Mesendoderm (in vitro differentiated cells): Measurements from ENCODE around the gene SEMA3B.

Experiments used
- DNase-seq: peaks from one replicate; pipeline ENCODE4 v3.0.0; 2013
- H2AK5ac ChIP-seq: 2 replicates; pipeline ENCODE4 v1.6.1; 2013; ENCODE audit warnings: low read length, inconsistent platforms
- H2BK120ac ChIP-seq: 2 replicates; pipeline ENCODE4 v1.6.1; 2013; ENCODE audit warnings: low read depth, mild to moderate bottlenecking, low read length, moderate library complexity, mixed read lengths
- H2BK15ac ChIP-seq: replicated peaks from 2 replicates; pipeline ENCODE4 v1.6.1; 2013; ENCODE audit warnings: low read depth, mild to moderate bottlenecking, moderate library complexity
- H2BK5ac ChIP-seq: 2 replicates; pipeline ENCODE4 v1.6.1; 2013; ENCODE audit warnings: low read length, inconsistent platforms
- H3K18ac ChIP-seq: 2 replicates; pipeline ENCODE4 v1.6.1; 2013; ENCODE audit warnings: mild to moderate bottlenecking, low read length, mixed read lengths
- H3K23ac ChIP-seq: one replicate; pipeline ENCODE4 v1.6.1; 2013; ENCODE audit warnings: low read length
- H3K27ac ChIP-seq: 2 replicates; pipeline ENCODE4 v1.5.1; 2013; ENCODE audit warnings: low read depth, mild to moderate bottlenecking, inconsistent platforms, low read length, moderate library complexity
- H3K27me3 ChIP-seq: 2 replicates; pipeline ENCODE4 v1.6.1; 2013; ENCODE audit warnings: low read length, control low read depth, mild to moderate bottlenecking, inconsistent platforms; ENCODE audit not compliant: insufficient read depth, poor library complexity
- H3K36me3 ChIP-seq: 2 replicates; pipeline ENCODE4 v1.6.1; 2013; ENCODE audit warnings: low read length, inconsistent platforms; ENCODE audit not compliant: control insufficient read depth, insufficient read depth
- H3K4ac ChIP-seq: one replicate; pipeline ENCODE4 v1.6.1; 2013; ENCODE audit warnings: low read depth, mild to moderate bottlenecking, low read length, moderate library complexity
- H3K4me1 ChIP-seq: 2 replicates; pipeline ENCODE4 v1.6.1; 2013; ENCODE audit warnings: low read depth, low read length, inconsistent platforms; ENCODE audit not compliant: control insufficient read depth
- H3K4me2 ChIP-seq: 2 replicates; pipeline ENCODE4 v1.6.1; 2013; ENCODE audit warnings: low read length
- H3K4me3 ChIP-seq: 2 replicates; pipeline ENCODE4 v1.5.1; 2013; ENCODE audit warnings: mild to moderate bottlenecking, low read length
- H3K56ac ChIP-seq: one replicate; pipeline ENCODE4 v1.6.1; 2013; ENCODE audit warnings: low read length
- H3K79me1 ChIP-seq: 2 replicates; pipeline ENCODE4 v1.6.1; 2013; ENCODE audit warnings: low read length, inconsistent platforms
- H3K79me2 ChIP-seq: 2 replicates; pipeline ENCODE4 v1.6.1; 2013; ENCODE audit warnings: mild to moderate bottlenecking, low read length; ENCODE audit not compliant: control insufficient read depth, insufficient read depth
- H3K9ac ChIP-seq: 2 replicates; pipeline ENCODE4 v1.6.1; 2013; ENCODE audit warnings: low read length, inconsistent platforms
- H4K5ac ChIP-seq: one replicate; pipeline ENCODE4 v1.6.1; 2013; ENCODE audit warnings: low read length
- H4K8ac ChIP-seq: one replicate; pipeline ENCODE4 v1.6.1; 2013; ENCODE audit warnings: low read depth, mild to moderate bottlenecking, control low read depth, low read length, moderate library complexity
- WGBS: extraction: QIAGEN DNeasy Blood & Tissue Kit; methylation state at CpG from one replicate; pipeline ENCODE4 v1.1.7; 2013; ENCODE audit warnings: low lambda C conversion rate, missing lambda C conversion rate; ENCODE audit not compliant: insufficient coverage; ENCODE audit errors: extremely low coverage; 5-methylcytosine and 5-hydroxymethylcytosine counted together

Gene SEMA3B

DNA sequence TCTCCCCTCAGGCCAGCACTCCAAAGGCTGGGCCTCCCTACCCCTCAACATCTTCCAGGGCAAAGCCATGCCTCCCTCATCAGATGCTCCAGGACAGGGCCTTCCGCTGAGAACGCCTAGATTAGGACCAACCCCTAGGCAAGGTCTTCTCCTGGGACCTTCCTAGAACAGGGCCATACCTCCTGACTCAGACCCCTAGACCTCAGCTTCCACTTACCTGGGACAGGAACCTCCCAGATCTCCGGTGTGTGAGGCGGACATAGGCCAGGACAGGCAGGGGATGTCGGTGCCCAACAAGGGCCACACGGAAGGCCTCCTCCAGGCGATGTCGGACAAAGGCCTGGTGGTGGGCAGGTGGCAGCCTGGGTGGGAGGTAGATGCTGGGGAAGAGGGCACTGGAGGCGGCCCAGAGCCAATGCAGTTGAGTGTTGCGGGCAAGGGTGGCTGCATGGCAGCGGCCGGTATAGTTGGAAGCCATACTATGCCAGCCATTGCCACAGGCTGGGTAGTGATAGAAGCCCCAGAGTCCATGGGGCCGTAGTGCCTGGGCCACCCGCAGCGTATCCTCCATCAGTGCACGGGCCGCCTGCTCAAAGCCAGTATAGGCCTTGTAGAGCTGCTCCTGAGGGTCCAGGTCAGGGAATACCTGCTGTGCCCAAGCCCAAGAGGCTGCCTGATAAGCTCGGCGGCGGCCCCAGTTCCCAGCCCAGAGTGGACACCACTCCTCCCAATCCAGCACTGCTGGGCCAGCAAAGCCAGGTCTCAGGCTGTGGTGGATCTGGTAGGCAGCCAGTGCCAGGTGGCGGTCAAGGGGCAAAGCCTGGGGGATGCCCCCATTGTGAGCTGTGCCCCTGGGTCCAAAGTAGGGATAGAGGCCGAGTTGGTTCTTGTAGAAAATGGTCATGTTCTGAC, 25.8 kb downstream of the SEMA3B start:
- DNase-seq: no peak
- no peak overlapping the region for H4K8ac ChIP-seq
- no peak overlapping the region for H3K4me3 ChIP-seq
- H3K18ac ChIP-seq: no peak overlapping the region
- H2BK15ac ChIP-seq: no peak overlapping the region
- no CpG with 5 or more reads among the region's 22 CpGs for WGBS
- H2BK5ac ChIP-seq: no peak overlapping the region
- H3K9ac ChIP-seq: no peak overlapping the region
- H2BK120ac ChIP-seq: no peak overlapping the region
- peaks cover 5% of the 10 kb centered on the region for H3K36me3 ChIP-seq
- H3K4me1 ChIP-seq: peaks cover 5% of the 10 kb centered on the region
- H2AK5ac ChIP-seq: no peak overlapping the region
- no peaks in the 10 kb centered on the region for H3K27me3 ChIP-seq
- peaks cover 15% of the 10 kb centered on the region for H3K79me1 ChIP-seq
- no peak overlapping the region for H3K4me2 ChIP-seq
- H4K5ac ChIP-seq: no peak overlapping the region
- H3K4ac ChIP-seq: no peak overlapping the region
- H3K56ac ChIP-seq: no peak overlapping the region
- no peak overlapping the region for H3K27ac ChIP-seq
- no peak overlapping the region for H3K23ac ChIP-seq
- H3K79me2 ChIP-seq: peaks cover 14% of the 10 kb centered on the region

DNA sequence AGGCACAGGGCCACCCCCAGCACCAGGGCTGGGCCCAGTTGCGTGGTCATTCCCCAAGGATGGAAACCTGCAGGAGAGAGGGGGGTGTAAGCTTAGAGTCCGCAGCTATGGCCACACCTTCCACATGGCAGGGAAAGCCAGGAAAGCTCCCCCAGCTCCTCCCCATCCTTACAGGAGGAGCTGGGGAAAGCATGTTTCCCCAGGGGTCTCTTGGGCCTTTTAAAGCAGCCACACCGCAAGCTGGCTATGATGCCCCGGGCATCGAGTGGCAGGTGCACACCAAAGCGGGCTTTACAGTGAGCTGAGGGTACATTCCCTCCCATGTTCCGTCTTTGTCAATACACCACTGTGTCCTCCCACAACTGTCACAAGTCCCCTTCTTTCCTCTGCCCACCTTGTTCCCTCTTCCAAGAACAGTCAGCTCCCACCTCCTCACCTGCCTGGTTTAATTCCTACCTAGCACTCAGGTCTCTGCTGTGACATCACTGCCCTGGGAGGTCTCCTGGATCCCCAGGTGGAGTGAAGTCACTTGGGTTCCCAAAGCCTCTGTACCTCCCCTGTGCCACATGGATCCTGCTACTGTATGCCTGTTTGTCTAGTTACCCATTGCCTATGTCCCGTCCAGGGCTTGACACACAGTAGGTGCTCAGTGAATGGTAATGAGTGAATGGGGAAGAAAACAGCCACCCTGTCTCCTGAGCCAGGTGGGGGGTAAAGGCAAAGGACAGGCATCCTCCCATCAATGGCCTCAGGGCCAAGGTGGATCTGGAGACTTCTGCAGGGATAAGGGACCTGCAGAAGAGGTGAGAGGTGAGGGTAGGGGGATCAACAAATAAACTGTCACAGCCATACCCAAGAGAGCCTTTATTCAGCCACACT, 26.8 kb downstream of the SEMA3B start:
- Histone ChIP-seq H3K36me3 (no peaks in the 10 kb centered on the region), H3K79me1 (peaks cover 7% of the 10 kb centered on the region), H3K27me3 (no peaks in the 10 kb centered on the region), H2BK120ac (no peak overlapping the region), H3K4me1 (peaks cover 10% of the 10 kb centered on the region), H2BK5ac (no peak overlapping the region), H4K8ac (no peak overlapping the region), H3K23ac (no peak overlapping the region), H3K27ac (no peak overlapping the region), H3K4me3 (no peak overlapping the region), H4K5ac (no peak overlapping the region), H3K56ac (no peak overlapping the region), H3K4me2 (no peak overlapping the region), H3K4ac (no peak overlapping the region), H2AK5ac (no peak overlapping the region), H2BK15ac (no peak overlapping the region), H3K79me2 (peaks cover 8% of the 10 kb centered on the region), H3K9ac (no peak overlapping the region), H3K18ac (no peak overlapping the region)
- DNase-seq: no peak
- no CpG with 5 or more reads among the region's 8 CpGs for WGBS

DNA sequence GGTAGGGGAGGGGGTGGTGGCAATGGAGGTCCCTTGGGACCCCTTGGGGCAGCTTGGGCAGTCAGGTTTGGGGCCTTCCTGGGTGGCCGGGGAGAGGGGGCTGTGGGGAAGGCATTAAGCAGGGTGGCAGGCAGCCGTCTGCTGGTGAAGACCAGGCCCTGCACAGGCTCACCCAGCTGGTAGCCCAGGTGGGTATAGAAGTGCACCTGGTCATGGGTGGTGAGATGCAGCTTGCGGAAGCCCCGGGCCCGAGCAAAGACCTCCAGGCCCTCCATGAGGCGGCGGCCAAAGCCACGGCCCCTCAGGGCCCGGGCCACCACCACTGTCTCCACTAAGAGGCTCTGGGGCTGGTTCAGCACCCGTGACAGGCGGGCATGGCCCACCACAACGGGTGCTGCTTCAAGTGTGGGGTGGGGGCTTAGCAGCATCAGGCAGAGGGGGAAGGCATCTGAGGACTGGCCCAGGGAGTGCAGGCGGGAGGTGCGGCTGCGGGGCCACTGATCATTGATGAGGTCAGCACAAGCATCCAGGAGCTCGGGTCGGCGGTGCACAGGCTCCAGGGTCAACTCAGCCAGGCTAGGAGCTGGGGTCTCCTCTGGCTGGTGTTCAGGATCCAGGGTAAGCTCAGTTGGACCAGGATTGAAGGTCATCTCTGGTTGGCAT, 27.9 kb downstream of the SEMA3B start:
- no peak overlapping the region for H4K8ac ChIP-seq
- no peak overlapping the region for H3K23ac ChIP-seq
- H4K5ac ChIP-seq: no peak overlapping the region
- WGBS: no CpG with 5 or more reads among the region's 18 CpGs
- no peak overlapping the region for H3K4me3 ChIP-seq
- no peaks in the 10 kb centered on the region for H3K27me3 ChIP-seq
- H2AK5ac ChIP-seq: no peak overlapping the region
- no peak overlapping the region for H2BK5ac ChIP-seq
- DNase-seq: no peak
- H3K56ac ChIP-seq: no peak overlapping the region
- H3K4ac ChIP-seq: no peak overlapping the region
- H2BK15ac ChIP-seq: no peak overlapping the region
- no peak overlapping the region for H3K18ac ChIP-seq
- H3K4me2 ChIP-seq: no peak overlapping the region
- no peak overlapping the region for H3K27ac ChIP-seq
- no peaks in the 10 kb centered on the region for H3K79me1 ChIP-seq
- H3K36me3 ChIP-seq: no peaks in the 10 kb centered on the region
- H3K4me1 ChIP-seq: peaks cover 10% of the 10 kb centered on the region
- peaks cover under 1% of the 10 kb centered on the region for H3K79me2 ChIP-seq
- H3K9ac ChIP-seq: no peak overlapping the region
- no peak overlapping the region for H2BK120ac ChIP-seq

DNA sequence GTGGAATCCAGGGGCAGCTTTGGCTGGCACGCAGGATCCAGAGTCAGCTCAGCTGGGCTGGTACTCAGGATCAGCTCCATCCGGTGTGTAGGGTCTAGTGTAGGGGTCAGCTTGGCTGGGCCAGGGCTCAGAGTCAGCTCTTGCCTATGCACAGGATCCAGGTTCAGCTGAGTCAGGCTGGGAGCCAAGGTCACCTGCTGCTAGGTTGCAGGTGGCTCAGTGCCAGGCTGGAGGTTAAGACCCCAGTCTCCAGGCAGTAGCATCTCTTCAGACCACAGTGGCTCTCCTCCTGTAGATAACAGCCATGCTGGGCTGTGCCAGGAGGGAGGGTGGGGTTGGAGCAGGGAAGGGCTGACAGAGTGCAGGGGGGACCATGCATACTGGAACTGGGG, 28.4 kb downstream of the SEMA3B start:
- H4K8ac ChIP-seq: no peak overlapping the region
- no peak overlapping the region for H3K23ac ChIP-seq
- H4K5ac ChIP-seq: no peak overlapping the region
- no peak overlapping the region for H2BK15ac ChIP-seq
- H3K4me2 ChIP-seq: no peak overlapping the region
- H2BK120ac ChIP-seq: no peak overlapping the region
- no CpG with 5 or more reads among the region's 2 CpGs for WGBS
- DNase-seq: no peak
- no peak overlapping the region for H3K4me3 ChIP-seq
- no peak overlapping the region for H3K18ac ChIP-seq
- no peaks in the 10 kb centered on the region for H3K36me3 ChIP-seq
- no peaks in the 10 kb centered on the region for H3K27me3 ChIP-seq
- no peak overlapping the region for H3K9ac ChIP-seq
- no peak overlapping the region for H2BK5ac ChIP-seq
- no peak overlapping the region for H3K27ac ChIP-seq
- peaks cover 10% of the 10 kb centered on the region for H3K4me1 ChIP-seq
- no peaks in the 10 kb centered on the region for H3K79me2 ChIP-seq
- H3K4ac ChIP-seq: no peak overlapping the region
- no peak overlapping the region for H2AK5ac ChIP-seq
- H3K56ac ChIP-seq: no peak overlapping the region
- no peaks in the 10 kb centered on the region for H3K79me1 ChIP-seq

DNA sequence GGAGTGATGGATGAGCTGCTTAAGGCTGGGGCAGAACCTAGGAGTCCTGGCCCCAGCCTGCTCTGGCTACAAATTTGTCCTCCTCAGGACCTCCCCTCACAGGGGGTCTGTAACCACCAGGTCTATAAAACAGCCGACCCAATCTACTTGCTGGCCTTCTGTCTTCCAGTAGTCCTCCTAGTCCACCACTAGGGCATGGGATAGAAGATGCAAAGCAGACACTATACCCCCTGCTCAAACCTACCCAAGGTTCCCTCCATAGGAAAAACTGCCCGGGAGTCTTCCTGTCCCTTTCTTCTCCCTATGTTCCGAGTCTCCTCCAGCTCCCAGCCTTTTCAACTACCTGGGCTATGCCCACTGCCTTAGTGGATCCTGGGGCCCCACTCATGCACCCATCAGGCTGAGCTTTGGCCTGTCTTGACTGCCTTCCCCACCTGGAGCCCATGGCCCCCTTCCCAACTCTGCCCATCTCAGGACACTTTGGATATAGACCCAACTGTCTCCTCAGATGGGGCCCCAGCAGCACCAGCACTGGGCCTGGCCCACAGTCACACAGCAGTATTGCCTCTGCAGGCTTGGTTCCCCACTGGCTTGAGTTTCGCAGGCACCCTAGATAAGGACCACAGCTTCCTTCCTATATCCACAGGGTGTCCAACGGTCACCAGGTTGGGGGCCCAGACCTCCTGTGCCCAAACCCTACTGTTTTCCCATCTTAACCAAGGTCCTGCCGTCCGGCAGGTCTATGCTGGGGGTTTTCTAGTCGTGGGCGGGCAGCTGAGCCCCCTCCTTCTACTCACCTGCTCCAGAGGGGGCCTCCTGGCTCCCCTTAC, 29.2 kb downstream of the SEMA3B start:
- H3K56ac ChIP-seq: peak overlapping the region; percentile 75
- H2AK5ac ChIP-seq: no peak overlapping the region
- H4K5ac ChIP-seq: no peak overlapping the region
- no peak overlapping the region for H2BK15ac ChIP-seq
- no peaks in the 10 kb centered on the region for H3K79me1 ChIP-seq
- no peak overlapping the region for H2BK5ac ChIP-seq
- no peak overlapping the region for H2BK120ac ChIP-seq
- no CpG with 5 or more reads among the region's 9 CpGs for WGBS
- no peaks in the 10 kb centered on the region for H3K27me3 ChIP-seq
- peak overlapping the region; percentile 47 for H3K4me2 ChIP-seq
- no peak overlapping the region for H3K18ac ChIP-seq
- no peaks in the 10 kb centered on the region for H3K36me3 ChIP-seq
- no peak overlapping the region for H4K8ac ChIP-seq
- no peak overlapping the region for H3K4ac ChIP-seq
- H3K79me2 ChIP-seq: no peaks in the 10 kb centered on the region
- H3K27ac ChIP-seq: no peak overlapping the region
- H3K23ac ChIP-seq: no peak overlapping the region
- H3K4me1 ChIP-seq: peaks cover 6% of the 10 kb centered on the region
- H3K4me3 ChIP-seq: no peak overlapping the region
- H3K9ac ChIP-seq: peak overlapping the region; percentile 52
- DNase-seq: peak; percentile 56
